ENCODE results near the gene ICAM5.
A peak's percentile ranks its signal among the peaks of the same experiment; 100 is the strongest.
"Not testable (repeated sequence)": the region's sequence is repeated elsewhere in the genome, so short reads cannot be mapped to it uniquely, and the experiment has no call there.

The ICAM5 gene

GRCh38 chr19:10289836-10290356, at the start of gene ICAM5:
Gene ICAM5, plus strand, starts transcription at chr19:10289952. Its CDS starts 92 bp downstream, at chr19:10290044.
- H3K4me3 ChIP-seq (ENCODE audit: control insufficient read depth, low read depth, low read length): peak within 1 kb of the TSS; percentile 59
- no peak for TF ChIP-seq CTCF (IDR thresholded peaks at IDR 0.05; ENCODE audit: control insufficient read depth, insufficient read depth, low read depth, low read length, missing control alignments)
- DNase-seq (ENCODE audit: low read depth): no peak

- DNase-seq (ENCODE audit: low read depth); H3K4me3 ChIP-seq (ENCODE audit: control insufficient read depth, low read depth, low read length): not testable (repeated sequence)
These were observed 47.8 kb upstream of the ICAM5 start for GRCh38 chr19:10241826-10242449.

- TF ChIP-seq CTCF (IDR thresholded peaks at IDR 0.05; ENCODE audit: control insufficient read depth, insufficient read depth, low read depth, low read length, missing control alignments): no peak
- no peak for DNase-seq (ENCODE audit: low read depth)
- no peak overlapping the region for H3K4me3 ChIP-seq (ENCODE audit: control insufficient read depth, low read depth, low read length)
These were observed 46.1 kb upstream of the ICAM5 start for GRCh38 chr19:10243606-10244005.

GRCh38 chr19:10245189-10245939, 44.4 kb upstream of the ICAM5 start:
- no peak for TF ChIP-seq CTCF (IDR thresholded peaks at IDR 0.05; ENCODE audit: control insufficient read depth, insufficient read depth, low read depth, low read length, missing control alignments)
- DNase-seq (ENCODE audit: low read depth): no peak
- no peak overlapping the region for H3K4me3 ChIP-seq (ENCODE audit: control insufficient read depth, low read depth, low read length)

- no peak for TF ChIP-seq CTCF (IDR thresholded peaks at IDR 0.05; ENCODE audit: control insufficient read depth, insufficient read depth, low read depth, low read length, missing control alignments)
- DNase-seq (ENCODE audit: low read depth): no peak
- no peak overlapping the region for H3K4me3 ChIP-seq (ENCODE audit: control insufficient read depth, low read depth, low read length)
These were observed 43.2 kb upstream of the ICAM5 start for GRCh38 chr19:10246511-10246910.

GRCh38 chr19:10251792-10252694, 37.7 kb upstream of the ICAM5 start, which contains the start of gene MRPL4:
Gene MRPL4, plus strand, starts transcription at chr19:10252214. Its CDS starts 40 bp downstream, at chr19:10252254.
- TF ChIP-seq CTCF (IDR thresholded peaks at IDR 0.05; ENCODE audit: control insufficient read depth, insufficient read depth, low read depth, low read length, missing control alignments): no peak
- peak within 1 kb of the TSS; percentile 91 for H3K4me3 ChIP-seq (ENCODE audit: control insufficient read depth, low read depth, low read length)
- peak; percentile 94 for DNase-seq (ENCODE audit: low read depth)
